Measurements from ENCODE around the gene ZNF559.

The ZNF559 gene

DNA sequence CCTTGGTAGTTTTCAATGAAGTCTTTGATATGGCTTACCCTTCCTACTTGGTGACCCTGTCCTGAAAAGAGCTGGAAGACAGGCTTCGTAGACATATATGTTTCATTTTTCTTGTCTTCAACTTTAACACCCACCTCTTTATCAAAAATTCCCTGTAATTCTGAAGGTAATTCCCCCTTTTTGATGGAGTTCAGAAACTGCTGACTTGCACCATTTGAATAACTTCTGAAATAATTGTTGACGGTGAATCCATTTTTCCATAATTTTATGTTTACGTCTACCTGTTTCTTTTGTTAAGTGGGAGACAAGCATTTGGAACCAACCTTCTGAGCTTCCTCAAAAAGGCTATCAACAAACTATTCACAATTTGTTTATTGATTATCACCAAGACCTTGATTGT lies 24.3 kb downstream of the ZNF559 start:
- Histone ChIP-seq H3K27me3 (replicated peaks) (no peaks in the 10 kb centered on the region), H3K36me3 (replicated peaks) (no peaks in the 10 kb centered on the region), H3K4me3 (ENCODE audit: low read depth, low read length) (no peak overlapping the region), H3K27ac (no peak overlapping the region)
- TF ChIP-seq, protein P1, sequence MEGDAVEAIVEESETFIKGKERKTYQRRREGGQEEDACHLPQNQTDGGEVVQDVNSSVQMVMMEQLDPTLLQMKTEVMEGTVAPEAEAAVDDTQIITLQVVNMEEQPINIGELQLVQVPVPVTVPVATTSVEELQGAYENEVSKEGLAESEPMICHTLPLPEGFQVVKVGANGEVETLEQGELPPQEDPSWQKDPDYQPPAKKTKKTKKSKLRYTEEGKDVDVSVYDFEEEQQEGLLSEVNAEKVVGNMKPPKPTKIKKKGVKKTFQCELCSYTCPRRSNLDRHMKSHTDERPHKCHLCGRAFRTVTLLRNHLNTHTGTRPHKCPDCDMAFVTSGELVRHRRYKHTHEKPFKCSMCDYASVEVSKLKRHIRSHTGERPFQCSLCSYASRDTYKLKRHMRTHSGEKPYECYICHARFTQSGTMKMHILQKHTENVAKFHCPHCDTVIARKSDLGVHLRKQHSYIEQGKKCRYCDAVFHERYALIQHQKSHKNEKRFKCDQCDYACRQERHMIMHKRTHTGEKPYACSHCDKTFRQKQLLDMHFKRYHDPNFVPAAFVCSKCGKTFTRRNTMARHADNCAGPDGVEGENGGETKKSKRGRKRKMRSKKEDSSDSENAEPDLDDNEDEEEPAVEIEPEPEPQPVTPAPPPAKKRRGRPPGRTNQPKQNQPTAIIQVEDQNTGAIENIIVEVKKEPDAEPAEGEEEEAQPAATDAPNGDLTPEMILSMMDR (IDR thresholded peaks at IDR 0.05; ENCODE audit: low read depth, low read length, missing control alignments): no peak
- DNase-seq: no peak
- in situ Hi-C loops (cut with HindIII; ENCODE audit: low pct_ligation_motif_present, low sequenced_read_pairs): no loop called here

DNA sequence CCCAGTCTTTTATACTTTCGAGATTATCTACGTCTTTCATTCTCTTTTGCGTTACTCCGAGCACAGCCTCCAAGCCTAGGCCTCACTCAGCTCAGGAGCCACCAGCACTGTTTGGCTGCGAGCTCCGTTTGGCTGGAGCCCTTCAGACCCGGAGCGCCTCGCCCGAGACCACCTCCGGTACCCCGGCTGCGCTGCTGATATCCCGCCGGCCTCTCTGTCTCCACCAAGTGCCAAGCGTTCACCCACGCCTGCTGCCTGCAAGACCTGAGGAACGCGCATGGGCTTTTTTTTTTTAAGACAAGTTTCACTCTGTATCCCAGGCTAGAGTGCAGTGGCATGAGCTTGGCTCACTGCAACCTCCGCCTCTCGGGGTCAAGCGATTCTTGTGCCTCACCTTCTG lies 24.7 kb downstream of the ZNF559 start:
- no peak overlapping the region for H3K4me3 ChIP-seq (ENCODE audit: low read depth, low read length)
- in situ Hi-C loops (cut with HindIII; ENCODE audit: low pct_ligation_motif_present, low sequenced_read_pairs): no loop called here
- H3K27me3 ChIP-seq (replicated peaks): no peaks in the 10 kb centered on the region
- H3K27ac ChIP-seq: no peak overlapping the region
- TF ChIP-seq, protein P1 (IDR thresholded peaks at IDR 0.05; ENCODE audit: low read depth, low read length, missing control alignments): no peak
- no peaks in the 10 kb centered on the region for H3K36me3 ChIP-seq (replicated peaks)
- no peak for DNase-seq

DNA sequence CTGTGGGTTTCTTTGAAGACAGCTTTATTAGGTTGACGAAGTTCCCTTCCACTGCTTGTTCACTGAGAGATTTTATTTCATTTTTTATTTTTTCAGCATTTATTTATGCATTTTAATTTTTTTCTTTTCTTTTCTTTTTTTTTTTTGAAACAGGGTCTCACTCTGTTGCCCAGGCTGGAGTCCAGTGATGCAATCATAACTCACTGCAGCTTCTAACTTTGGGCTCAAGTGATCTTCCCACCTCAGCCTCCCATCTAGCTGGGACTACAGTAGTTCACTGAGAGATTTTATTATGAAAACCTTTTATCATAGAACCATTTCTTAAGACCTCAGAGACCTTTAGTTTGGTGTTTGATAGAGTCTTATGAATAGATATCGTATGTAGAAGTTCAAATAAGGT lies 28.5 kb downstream of the ZNF559 start:
- Histone ChIP-seq H3K4me3 (ENCODE audit: low read depth, low read length) (no peak overlapping the region), H3K27ac (no peak overlapping the region), H3K27me3 (replicated peaks) (no peaks in the 10 kb centered on the region), H3K36me3 (replicated peaks) (no peaks in the 10 kb centered on the region)
- in situ Hi-C loops (cut with HindIII; ENCODE audit: low pct_ligation_motif_present, low sequenced_read_pairs): no loop called here
- TF ChIP-seq, protein P1 (IDR thresholded peaks at IDR 0.05; ENCODE audit: low read depth, low read length, missing control alignments): no peak
- DNase-seq: no peak

DNA sequence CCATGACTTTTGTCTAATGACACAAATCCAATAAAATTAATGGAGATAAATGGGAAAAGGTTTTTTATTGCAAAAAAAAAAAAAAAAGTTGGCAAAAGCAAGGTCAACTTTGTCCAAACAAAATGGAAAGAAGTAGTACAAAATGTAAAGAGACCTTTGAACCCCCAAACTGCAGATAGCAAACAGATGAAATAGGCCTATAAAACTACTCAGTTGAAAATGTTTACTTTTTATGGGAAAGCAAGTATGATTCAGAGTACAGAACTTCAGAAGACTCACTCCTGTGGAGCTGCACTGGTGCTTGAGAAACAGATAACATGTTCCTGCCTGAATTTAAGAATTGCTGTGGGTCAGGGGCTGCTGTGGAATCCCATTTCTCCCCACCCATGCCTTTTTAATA lies 29.0 kb downstream of the ZNF559 start:
- Histone ChIP-seq H3K27ac (no peak overlapping the region), H3K27me3 (replicated peaks) (no peaks in the 10 kb centered on the region), H3K36me3 (replicated peaks) (no peaks in the 10 kb centered on the region), H3K4me3 (ENCODE audit: low read depth, low read length) (no peak overlapping the region)
- TF ChIP-seq, protein P1 (IDR thresholded peaks at IDR 0.05; ENCODE audit: low read depth, low read length, missing control alignments): no peak
- in situ Hi-C loops (cut with HindIII; ENCODE audit: low pct_ligation_motif_present, low sequenced_read_pairs): no loop called here
- no peak for DNase-seq

DNA sequence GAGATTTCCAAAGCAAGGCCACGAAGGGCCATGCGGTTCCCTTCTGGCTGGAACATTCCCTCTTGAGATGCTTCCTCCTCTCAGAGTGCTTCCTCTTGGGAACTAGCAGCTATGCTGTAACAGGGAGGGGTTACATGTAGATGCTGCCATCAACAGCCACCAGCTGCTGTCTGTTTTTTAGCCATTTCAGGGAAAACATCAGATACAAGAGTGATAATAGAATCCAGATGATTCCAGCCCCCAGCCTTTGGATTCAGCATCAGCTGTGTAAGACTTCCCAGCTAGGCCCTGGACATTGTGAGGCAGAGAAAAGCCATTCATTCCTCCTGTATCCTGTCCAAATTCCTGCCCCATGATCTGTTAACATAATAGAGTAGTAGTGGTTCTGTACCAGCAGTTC lies 30.7 kb downstream of the ZNF559 start:
- in situ Hi-C loops (cut with HindIII; ENCODE audit: low pct_ligation_motif_present, low sequenced_read_pairs): no loop called here
- TF ChIP-seq, protein P1 (IDR thresholded peaks at IDR 0.05; ENCODE audit: low read depth, low read length, missing control alignments): no peak
- no peaks in the 10 kb centered on the region for H3K36me3 ChIP-seq (replicated peaks)
- H3K27ac ChIP-seq: no peak overlapping the region
- H3K27me3 ChIP-seq (replicated peaks): no peaks in the 10 kb centered on the region
- DNase-seq: no peak
- no peak overlapping the region for H3K4me3 ChIP-seq (ENCODE audit: low read depth, low read length)

DNA sequence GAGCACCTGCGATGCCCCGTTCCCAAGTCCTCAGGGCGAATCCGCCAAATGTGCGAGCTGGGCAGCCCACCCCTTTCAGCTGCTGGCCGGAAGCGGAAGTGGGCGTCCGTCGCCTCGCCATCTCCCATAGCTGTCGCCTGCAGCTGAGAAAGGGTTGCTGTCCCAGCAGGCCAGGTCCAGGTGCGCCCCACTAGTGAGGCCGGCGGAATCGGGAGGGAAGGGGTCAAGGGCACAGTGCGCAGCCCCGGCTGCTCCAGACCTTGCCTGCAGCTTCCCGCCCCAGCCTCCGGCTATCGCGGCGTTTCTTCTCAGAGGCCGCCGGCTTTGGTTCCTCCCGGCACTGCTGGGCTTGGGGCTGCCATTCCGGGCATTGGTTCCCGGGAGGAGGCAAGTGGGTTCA lies 38.9 kb downstream of the ZNF559 start, which contains the start of gene ZNF177:
Gene ZNF177, plus strand, starts transcription at position 109 of the 400 bp plus-strand sequence. CDS start 15,299 bp downstream, outside the sequence.
- peak within 1 kb of the TSS; percentile 61 for H3K4me3 ChIP-seq (ENCODE audit: low read depth, low read length)
- TF ChIP-seq, protein P1 (IDR thresholded peaks at IDR 0.05; ENCODE audit: low read depth, low read length, missing control alignments): no peak
- no peaks in the 10 kb centered on the region for H3K27me3 ChIP-seq (replicated peaks)
- no peaks in the 10 kb centered on the region for H3K36me3 ChIP-seq (replicated peaks)
- peak; percentile 5 for DNase-seq
- no peak within 1 kb of the TSS for H3K27ac ChIP-seq
- in situ Hi-C loops (cut with HindIII; ENCODE audit: low pct_ligation_motif_present, low sequenced_read_pairs): no loop called here

Measured in brain microvascular endothelial cell (primary cell).